ENCODE measurements around the gene USP12.

GRCh38 chr13:27055526-27055925 is 116.1 kb downstream of the USP12 start:
- TF ChIP-seq CTCF (IDR thresholded peaks at IDR 0.05) (no peak), POLR2A (IDR thresholded peaks at IDR 0.05) (no peak), POLR2AphosphoS5 (IDR thresholded peaks at IDR 0.05) (no peak)
